Ascending aorta (tissue), 2 donors: ENCODE data around the gene CTNNA2. TPM values are rescaled to one million over a fixed set of nuclear protein-coding genes. Genes with fewer than 3 reads are reported as not detected.

Source experiments
- DNase-seq, 2 donors: peaks; one replicate each; pipeline ENCODE4 v3.0.0-alpha.2; 2019; ENCODE audit warnings: low spot score in 2 of 2
- H3K27ac ChIP-seq, 2 donors: fragments of 200-600 bp; sonication (generic); one replicate each; pipeline ENCODE4 v1.5.1; 2016 to 2017; ENCODE audit warnings: mild to moderate bottlenecking in 1 of 2
- H3K27me3 ChIP-seq: fragments of 200-600 bp; sonication (generic); one replicate; pipeline ENCODE4 v1.5.1; 2017
- H3K36me3 ChIP-seq, 2 donors: fragments of 200-600 bp; sonication (generic); one replicate each; pipeline ENCODE4 v1.5.1; 2016
- H3K4me1 ChIP-seq, 2 donors: fragments of 200-600 bp; sonication (generic); one replicate each; pipeline ENCODE4 v1.5.1; 2016 to 2017; ENCODE audit warnings: mild to moderate bottlenecking in 1 of 2
- H3K4me3 ChIP-seq, 2 donors: fragments of 200-600 bp; sonication (generic); one replicate each; pipeline ENCODE4 v1.5.1; 2016 to 2017; ENCODE audit warnings: mild to moderate bottlenecking in 1 of 2
- H3K9me3 ChIP-seq, 2 donors: fragments of 200-600 bp; sonication (generic); one replicate each; pipeline ENCODE4 v1.5.1; 2016
- intact Hi-C: fragments of 100-400 bp; cut with DNase I; formaldehyde crosslinking; loops from one replicate; pipeline ENCODE4 v1.15.1; 2023
- total RNA-seq: library from RNA; depleted of rRNA; stranded (reverse); fragments of >200 nt; gene quantifications from one replicate; pipeline ENCODE4 v1.1.0, GENCODE V29; 2016
- TF ChIP-seq, protein P1 (sequence below), 3 experiments: fragments of 200-600 bp in 2 of 3; fragments of 450-650 bp in 1 of 3; sonication (generic) in 2 of 3; IDR thresholded peaks; one replicate each; pipeline ENCODE4 v1.5.1; 2016 to 2019; ENCODE audit warnings: antibody characterized with exemption in 3 of 3, mild to moderate bottlenecking in 1 of 3, moderate library complexity in 1 of 3

The CTNNA2 gene
- total RNA-seq, 1 donor from 2014 or later, result not detected

DNA sequence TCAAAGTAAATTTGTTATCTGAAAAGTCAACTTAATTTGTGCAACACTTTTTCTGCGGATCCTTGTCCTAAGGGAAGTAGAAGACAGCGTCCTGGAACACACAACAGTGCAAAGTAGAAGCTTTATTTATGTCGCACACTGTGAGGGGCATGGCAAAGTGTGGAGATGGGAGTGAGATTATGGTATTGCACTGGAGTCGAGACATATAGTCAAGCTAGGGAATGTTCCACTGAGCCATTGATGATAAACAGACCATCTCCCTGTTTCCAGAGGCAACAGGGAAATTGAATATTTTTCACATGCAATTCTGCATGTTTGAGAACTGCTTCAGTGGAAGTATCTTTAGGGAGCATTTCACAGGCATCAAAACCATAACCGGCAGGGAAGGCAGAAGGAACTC, 745.5 kb downstream of the CTNNA2 start:
- Histone ChIP-seq H3K27ac (no peak overlapping the region), H3K4me1 (no peaks in the 10 kb centered on the region), H3K36me3 (no peaks in the 10 kb centered on the region), H3K27me3 (no peaks in the 10 kb centered on the region), H3K9me3 (no peaks in the 10 kb centered on the region), H3K4me3 (no peak overlapping the region)
- TF ChIP-seq, protein P1, sequence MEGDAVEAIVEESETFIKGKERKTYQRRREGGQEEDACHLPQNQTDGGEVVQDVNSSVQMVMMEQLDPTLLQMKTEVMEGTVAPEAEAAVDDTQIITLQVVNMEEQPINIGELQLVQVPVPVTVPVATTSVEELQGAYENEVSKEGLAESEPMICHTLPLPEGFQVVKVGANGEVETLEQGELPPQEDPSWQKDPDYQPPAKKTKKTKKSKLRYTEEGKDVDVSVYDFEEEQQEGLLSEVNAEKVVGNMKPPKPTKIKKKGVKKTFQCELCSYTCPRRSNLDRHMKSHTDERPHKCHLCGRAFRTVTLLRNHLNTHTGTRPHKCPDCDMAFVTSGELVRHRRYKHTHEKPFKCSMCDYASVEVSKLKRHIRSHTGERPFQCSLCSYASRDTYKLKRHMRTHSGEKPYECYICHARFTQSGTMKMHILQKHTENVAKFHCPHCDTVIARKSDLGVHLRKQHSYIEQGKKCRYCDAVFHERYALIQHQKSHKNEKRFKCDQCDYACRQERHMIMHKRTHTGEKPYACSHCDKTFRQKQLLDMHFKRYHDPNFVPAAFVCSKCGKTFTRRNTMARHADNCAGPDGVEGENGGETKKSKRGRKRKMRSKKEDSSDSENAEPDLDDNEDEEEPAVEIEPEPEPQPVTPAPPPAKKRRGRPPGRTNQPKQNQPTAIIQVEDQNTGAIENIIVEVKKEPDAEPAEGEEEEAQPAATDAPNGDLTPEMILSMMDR (IDR thresholded peaks at IDR 0.05), result no peak
- intact Hi-C loops, result no loop called here
- DNase-seq, result no peak

DNA sequence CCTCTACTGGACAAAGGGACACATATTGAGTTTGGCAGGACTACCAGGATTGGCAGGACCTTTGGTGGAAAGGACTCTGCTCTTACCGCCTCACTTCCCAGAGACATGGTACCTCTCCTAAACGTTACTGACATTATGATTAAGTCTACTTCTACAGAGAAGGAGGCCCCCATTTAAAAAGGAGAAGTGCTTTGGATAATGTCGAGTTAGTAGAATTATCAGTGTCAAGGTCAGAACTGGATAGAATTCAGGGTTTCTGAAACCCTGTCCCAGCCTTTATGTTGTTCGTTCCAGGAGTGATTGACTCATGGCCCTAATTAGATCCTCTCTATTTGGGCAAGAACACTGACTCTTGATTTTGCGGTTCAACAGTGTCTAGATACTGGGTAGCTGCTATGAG, 745.9 kb downstream of the CTNNA2 start:
- H3K27ac ChIP-seq, result no peak overlapping the region
- no peaks in the 10 kb centered on the region for H3K9me3 ChIP-seq
- H3K4me1 ChIP-seq, result no peaks in the 10 kb centered on the region
- H3K4me3 ChIP-seq, result no peak overlapping the region
- TF ChIP-seq, protein P1 (IDR thresholded peaks at IDR 0.05), result no peak
- intact Hi-C loops, result no loop called here
- H3K36me3 ChIP-seq, result no peaks in the 10 kb centered on the region
- no peak for DNase-seq
- no peaks in the 10 kb centered on the region for H3K27me3 ChIP-seq

DNA sequence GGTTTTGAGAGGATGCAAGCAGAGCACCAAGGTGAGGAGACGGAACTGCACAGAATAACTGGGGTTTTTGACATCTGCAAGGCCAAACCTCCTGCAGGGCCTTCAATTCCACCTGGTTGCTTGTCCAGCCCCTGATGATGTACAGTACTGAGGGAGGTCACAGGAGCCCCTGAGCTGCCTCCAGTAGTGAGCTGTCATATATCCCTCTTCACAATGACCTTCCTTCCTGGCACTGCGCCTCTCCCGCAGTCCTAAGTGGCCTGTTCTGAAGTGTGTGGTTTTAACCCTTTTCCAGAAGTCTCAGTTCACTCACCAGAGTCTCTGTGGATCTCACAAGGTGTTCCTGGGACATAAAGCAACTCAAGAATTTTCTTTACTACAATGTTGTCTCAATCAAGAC, 746.4 kb downstream of the CTNNA2 start:
- H3K4me1 ChIP-seq, result no peaks in the 10 kb centered on the region
- H3K9me3 ChIP-seq, result no peaks in the 10 kb centered on the region
- TF ChIP-seq, protein P1 (IDR thresholded peaks at IDR 0.05), result no peak
- no peaks in the 10 kb centered on the region for H3K36me3 ChIP-seq
- intact Hi-C loops, result no loop called here
- DNase-seq, result no peak
- H3K27me3 ChIP-seq, result no peaks in the 10 kb centered on the region
- no peak overlapping the region for H3K27ac ChIP-seq
- no peak overlapping the region for H3K4me3 ChIP-seq

DNA sequence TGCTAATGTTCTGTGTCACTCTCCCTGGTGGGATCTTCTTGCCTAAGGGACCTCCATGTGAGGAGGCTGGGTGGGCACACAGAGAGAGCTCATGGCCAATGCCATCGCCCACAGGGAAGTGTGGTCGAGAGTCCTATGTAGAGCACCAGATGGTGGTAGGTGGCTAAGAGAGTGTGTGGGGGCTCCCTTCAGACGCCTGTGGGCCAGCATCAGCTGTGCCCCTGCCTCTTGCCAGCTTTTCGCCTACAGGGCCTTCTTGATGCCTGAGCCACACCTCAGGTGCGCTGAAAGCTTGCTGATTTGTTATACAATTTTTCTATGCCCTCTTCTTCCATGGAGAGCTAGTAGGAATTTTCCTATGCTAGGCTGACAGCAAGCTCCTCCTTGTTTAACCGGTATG, 753.4 kb downstream of the CTNNA2 start:
- intact Hi-C loops, result no loop called here
- no peaks in the 10 kb centered on the region for H3K9me3 ChIP-seq
- TF ChIP-seq, protein P1 (IDR thresholded peaks at IDR 0.05), result no peak

DNA sequence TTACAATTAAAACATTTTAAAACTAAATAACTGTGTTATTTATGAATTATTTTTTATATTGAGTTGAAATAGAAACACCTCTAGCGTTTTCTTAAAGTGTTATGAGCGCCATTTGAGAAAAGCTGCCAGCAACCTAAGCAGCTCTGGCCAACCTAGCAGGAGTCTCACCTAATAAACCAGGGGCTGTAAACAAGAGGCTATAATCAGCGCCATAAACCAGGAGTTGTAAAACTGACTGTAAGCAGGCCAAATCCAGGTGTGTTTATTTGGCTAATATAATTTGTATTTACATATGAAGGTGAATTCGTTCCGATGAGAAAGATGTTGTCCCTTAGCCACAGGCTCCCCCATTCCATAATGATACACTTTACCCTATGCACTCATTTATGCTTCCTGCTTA, 757.0 kb downstream of the CTNNA2 start:
- Histone ChIP-seq H3K4me3 (no peak overlapping the region), H3K4me1 (no peaks in the 10 kb centered on the region), H3K36me3 (no peaks in the 10 kb centered on the region), H3K27me3 (no peaks in the 10 kb centered on the region), H3K27ac (no peak overlapping the region), H3K9me3 (no peaks in the 10 kb centered on the region)
- DNase-seq, result no peak
- TF ChIP-seq, protein P1 (IDR thresholded peaks at IDR 0.05), result no peak
- intact Hi-C loops, result no loop called here

More for the DNA sequence above, 753.4 kb downstream of the CTNNA2 start:
- H3K4me1 ChIP-seq, result no peaks in the 10 kb centered on the region
- DNase-seq, result no peak
- H3K36me3 ChIP-seq, result no peaks in the 10 kb centered on the region
- H3K27me3 ChIP-seq, result no peaks in the 10 kb centered on the region
- H3K4me3 ChIP-seq, result no peak overlapping the region
- no peak overlapping the region for H3K27ac ChIP-seq

DNA sequence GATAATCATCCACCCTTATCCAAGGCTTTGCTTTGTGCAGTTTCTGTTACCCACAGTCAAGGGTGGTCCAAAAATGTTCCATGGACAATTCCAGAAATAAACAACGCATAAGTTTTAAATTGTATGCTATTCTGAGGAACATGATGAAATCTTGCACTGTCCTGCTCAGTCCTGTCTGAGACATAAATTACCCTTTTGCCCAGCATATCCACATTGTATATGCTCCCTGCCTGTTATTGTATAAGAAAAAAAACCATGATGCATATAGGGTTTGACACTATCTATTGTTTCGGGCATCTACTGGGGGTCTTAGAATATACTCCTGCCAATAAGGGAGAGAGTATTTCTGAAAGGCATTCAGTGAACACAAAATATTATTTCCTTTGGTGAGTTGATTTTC, 767.7 kb downstream of the CTNNA2 start:
- no peaks in the 10 kb centered on the region for H3K36me3 ChIP-seq
- H3K27ac ChIP-seq, result no peak overlapping the region
- H3K27me3 ChIP-seq, result no peaks in the 10 kb centered on the region
- intact Hi-C loops, result no loop called here
- no peaks in the 10 kb centered on the region for H3K9me3 ChIP-seq
- no peak overlapping the region for H3K4me3 ChIP-seq
- no peak for DNase-seq
- H3K4me1 ChIP-seq, result no peaks in the 10 kb centered on the region
- TF ChIP-seq, protein P1 (IDR thresholded peaks at IDR 0.05), result no peak
